Mesothelial cell of epicardium (in vitro differentiated cells): Measurements from ENCODE around the gene JMY. TPM values are rescaled to one million over a fixed set of nuclear protein-coding genes. Genes with fewer than 3 reads are reported as not detected.
A peak's percentile ranks its signal among the peaks of the same experiment; 100 is the strongest.

Experiments
- DNase-seq, 2 experiments: peaks; one replicate each; pipeline ENCODE4 v3.0.0; 2021; ENCODE audit warnings: low spot score in 2 of 2; ENCODE audit not compliant: unreplicated experiment in 2 of 2
- H3K27ac Mint-ChIP-seq: 2 replicates; pipeline ENCODE4 v1.8.0; 2021; ENCODE audit warnings: mixed read lengths
- H3K27me3 Mint-ChIP-seq: 2 replicates; pipeline ENCODE4 v1.8.0; 2021; ENCODE audit warnings: low read depth, mixed read lengths
- H3K36me3 Mint-ChIP-seq: 2 replicates; pipeline ENCODE4 v1.8.0; 2021; ENCODE audit warnings: mixed read lengths
- H3K4me1 Mint-ChIP-seq: 2 replicates; pipeline ENCODE4 v1.8.0; 2021; ENCODE audit warnings: mixed read lengths
- H3K4me3 Mint-ChIP-seq: 2 replicates; pipeline ENCODE4 v1.8.0; 2021; ENCODE audit warnings: mild to moderate bottlenecking, moderate library complexity, mixed read lengths
- H3K9me3 Mint-ChIP-seq: 2 replicates; pipeline ENCODE4 v1.8.0; 2021; ENCODE audit warnings: mixed read lengths
- total RNA-seq: library from RNA; stranded (reverse); gene quantifications from 3 replicates; pipeline ENCODE4 v1.2.1, GENCODE V29; 2021
- TF ChIP-seq, protein P1 (sequence below): fragments of 200-600 bp; sonication (generic); IDR thresholded peaks from one replicate; pipeline ENCODE4 v1.5.0; 2021; ENCODE audit warnings: antibody characterized with exemption; ENCODE audit not compliant: unreplicated experiment

Gene JMY, protein sequence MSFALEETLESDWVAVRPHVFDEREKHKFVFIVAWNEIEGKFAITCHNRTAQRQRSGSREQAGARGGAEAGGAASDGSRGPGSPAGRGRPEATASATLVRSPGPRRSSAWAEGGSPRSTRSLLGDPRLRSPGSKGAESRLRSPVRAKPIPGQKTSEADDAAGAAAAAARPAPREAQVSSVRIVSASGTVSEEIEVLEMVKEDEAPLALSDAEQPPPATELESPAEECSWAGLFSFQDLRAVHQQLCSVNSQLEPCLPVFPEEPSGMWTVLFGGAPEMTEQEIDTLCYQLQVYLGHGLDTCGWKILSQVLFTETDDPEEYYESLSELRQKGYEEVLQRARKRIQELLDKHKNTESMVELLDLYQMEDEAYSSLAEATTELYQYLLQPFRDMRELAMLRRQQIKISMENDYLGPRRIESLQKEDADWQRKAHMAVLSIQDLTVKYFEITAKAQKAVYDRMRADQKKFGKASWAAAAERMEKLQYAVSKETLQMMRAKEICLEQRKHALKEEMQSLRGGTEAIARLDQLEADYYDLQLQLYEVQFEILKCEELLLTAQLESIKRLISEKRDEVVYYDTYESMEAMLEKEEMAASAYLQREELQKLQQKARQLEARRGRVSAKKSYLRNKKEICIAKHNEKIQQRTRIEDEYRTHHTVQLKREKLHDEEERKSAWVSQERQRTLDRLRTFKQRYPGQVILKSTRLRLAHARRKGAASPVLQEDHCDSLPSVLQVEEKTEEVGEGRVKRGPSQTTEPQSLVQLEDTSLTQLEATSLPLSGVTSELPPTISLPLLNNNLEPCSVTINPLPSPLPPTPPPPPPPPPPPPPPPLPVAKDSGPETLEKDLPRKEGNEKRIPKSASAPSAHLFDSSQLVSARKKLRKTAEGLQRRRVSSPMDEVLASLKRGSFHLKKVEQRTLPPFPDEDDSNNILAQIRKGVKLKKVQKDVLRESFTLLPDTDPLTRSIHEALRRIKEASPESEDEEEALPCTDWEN
- total RNA-seq = 15.7 to 16.7 TPM (median 16.1 TPM) in 3 replicates

- TF ChIP-seq, protein P1, sequence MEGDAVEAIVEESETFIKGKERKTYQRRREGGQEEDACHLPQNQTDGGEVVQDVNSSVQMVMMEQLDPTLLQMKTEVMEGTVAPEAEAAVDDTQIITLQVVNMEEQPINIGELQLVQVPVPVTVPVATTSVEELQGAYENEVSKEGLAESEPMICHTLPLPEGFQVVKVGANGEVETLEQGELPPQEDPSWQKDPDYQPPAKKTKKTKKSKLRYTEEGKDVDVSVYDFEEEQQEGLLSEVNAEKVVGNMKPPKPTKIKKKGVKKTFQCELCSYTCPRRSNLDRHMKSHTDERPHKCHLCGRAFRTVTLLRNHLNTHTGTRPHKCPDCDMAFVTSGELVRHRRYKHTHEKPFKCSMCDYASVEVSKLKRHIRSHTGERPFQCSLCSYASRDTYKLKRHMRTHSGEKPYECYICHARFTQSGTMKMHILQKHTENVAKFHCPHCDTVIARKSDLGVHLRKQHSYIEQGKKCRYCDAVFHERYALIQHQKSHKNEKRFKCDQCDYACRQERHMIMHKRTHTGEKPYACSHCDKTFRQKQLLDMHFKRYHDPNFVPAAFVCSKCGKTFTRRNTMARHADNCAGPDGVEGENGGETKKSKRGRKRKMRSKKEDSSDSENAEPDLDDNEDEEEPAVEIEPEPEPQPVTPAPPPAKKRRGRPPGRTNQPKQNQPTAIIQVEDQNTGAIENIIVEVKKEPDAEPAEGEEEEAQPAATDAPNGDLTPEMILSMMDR = no peak
- Mint-ChIP-seq H3K36me3 (peaks cover 4% of the 10 kb centered on the region), H3K4me3 (peak within 1 kb of the TSS; percentile 95), H3K4me1 (peaks cover 25% of the 10 kb centered on the region), H3K9me3 (no peaks in the 10 kb centered on the region), H3K27ac (peak within 1 kb of the TSS; percentile 97), H3K27me3 (no peaks in the 10 kb centered on the region)
- peak; percentile 78 to 81 for DNase-seq
These were observed at the start of gene JMY for GRCh38 chr5:79235634-79236361. TSS of gene JMY (plus strand) at chr5:79236131. CDS start at chr5:79236651, 520 bp downstream.

DNA sequence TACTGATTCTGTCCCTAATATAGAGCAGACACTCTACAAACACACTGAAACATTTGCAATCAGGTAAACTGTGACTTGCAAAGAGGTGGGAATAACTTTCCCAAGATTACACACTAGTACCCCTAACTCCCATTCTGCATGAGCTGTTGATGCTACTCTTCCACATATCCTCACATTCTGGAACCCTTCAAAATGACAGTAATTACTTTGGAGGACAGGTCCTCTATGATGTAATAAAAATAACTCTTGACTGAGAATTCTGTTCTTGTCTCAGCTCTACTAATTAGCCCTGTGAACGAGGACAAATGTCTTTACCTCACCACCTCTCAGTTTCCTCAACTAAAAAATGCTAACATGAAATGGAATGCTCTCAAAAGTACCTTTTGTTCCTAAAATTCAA, 49.5 kb upstream of the JMY start:
- Mint-ChIP-seq H3K27ac (no peak overlapping the region), H3K4me1 (peaks cover 36% of the 10 kb centered on the region)

DNA sequence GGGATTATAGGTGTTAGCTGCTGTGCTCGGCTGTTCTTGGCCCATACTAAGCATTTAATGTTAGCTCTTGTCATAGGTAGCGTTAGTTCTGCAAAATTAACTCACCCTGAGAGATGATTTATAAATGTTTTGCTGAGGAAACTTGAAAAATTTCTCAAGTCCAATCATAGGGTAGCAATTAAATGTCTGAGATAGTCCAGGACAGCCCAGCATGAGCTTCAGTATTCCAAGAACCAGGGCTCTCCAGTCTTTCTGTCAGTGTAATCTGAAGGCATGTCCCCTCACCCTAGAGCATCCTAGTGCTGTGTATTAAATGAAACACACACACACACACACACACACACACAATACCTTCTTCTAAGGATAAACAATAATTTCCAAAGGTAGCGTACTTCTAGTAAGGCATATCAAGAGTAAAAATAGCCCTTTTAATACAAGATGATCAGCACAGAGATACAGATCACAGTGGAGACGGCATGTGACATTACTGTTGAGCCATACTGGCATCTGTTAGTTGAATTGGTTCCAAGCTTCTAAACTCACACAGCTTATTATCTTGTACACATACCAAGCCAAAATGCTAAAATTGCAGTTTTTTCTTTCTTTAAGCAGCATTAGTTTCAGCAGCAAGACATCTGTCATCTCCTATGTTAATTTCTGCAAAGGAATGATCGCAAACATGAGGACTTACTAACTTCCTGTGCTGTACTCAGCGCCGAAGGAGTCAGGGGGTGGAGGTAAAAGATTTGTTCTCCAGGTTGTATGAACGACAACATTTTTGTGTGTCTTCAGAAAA, 46.3 kb upstream of the JMY start:
- no peak for DNase-seq
- Mint-ChIP-seq H3K9me3 (no peaks in the 10 kb centered on the region), H3K27ac (no peak overlapping the region), H3K36me3 (no peaks in the 10 kb centered on the region), H3K4me3 (no peak overlapping the region), H3K27me3 (no peaks in the 10 kb centered on the region), H3K4me1 (peaks cover 14% of the 10 kb centered on the region)
- TF ChIP-seq, protein P1 = no peak

More for the DNA sequence above, 49.5 kb upstream of the JMY start:
- Mint-ChIP-seq H3K4me3 (no peak overlapping the region), H3K9me3 (no peaks in the 10 kb centered on the region), H3K27me3 (no peaks in the 10 kb centered on the region), H3K36me3 (no peaks in the 10 kb centered on the region)
- no peak for DNase-seq
- TF ChIP-seq, protein P1 = no peak

DNA sequence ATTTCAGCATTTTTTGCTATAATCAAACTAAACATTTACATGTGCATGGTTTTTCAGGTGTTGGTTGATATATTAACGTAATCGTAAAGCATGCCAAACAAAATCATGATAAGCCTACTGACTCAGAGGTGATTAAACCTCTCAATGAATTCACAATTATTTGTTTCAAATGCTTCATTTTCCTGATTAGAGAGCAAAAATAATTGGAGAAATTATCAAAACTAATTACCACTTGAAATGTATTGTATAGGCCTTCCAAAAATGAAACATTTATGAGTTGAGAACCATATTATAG, 45.7 kb upstream of the JMY start:
- no peak for DNase-seq
- Mint-ChIP-seq H3K9me3 (no peaks in the 10 kb centered on the region), H3K27me3 (no peaks in the 10 kb centered on the region), H3K4me3 (no peak overlapping the region), H3K4me1 (peaks cover 14% of the 10 kb centered on the region), H3K27ac (no peak overlapping the region), H3K36me3 (no peaks in the 10 kb centered on the region)
- TF ChIP-seq, protein P1 = no peak

GRCh38 chr5:79191457-79191856, 44.5 kb upstream of the JMY start:
- Mint-ChIP-seq H3K27ac (no peak overlapping the region), H3K9me3 (no peaks in the 10 kb centered on the region), H3K36me3 (no peaks in the 10 kb centered on the region), H3K4me3 (no peak overlapping the region), H3K27me3 (no peaks in the 10 kb centered on the region), H3K4me1 (peaks cover 9% of the 10 kb centered on the region)
- DNase-seq = no peak
- TF ChIP-seq, protein P1 = no peak
